GM19099 (cell line): ENCODE results near the gene TBCD.

Source experiments
- POLR2A ChIP-seq: IDR thresholded peaks from 3 replicates; pipeline ENCODE4 v1.6.1; 2011; ENCODE audit warnings: low read depth; ENCODE audit not compliant: insufficient read length; ENCODE audit errors: extremely low read depth

Gene TBCD

DNA sequence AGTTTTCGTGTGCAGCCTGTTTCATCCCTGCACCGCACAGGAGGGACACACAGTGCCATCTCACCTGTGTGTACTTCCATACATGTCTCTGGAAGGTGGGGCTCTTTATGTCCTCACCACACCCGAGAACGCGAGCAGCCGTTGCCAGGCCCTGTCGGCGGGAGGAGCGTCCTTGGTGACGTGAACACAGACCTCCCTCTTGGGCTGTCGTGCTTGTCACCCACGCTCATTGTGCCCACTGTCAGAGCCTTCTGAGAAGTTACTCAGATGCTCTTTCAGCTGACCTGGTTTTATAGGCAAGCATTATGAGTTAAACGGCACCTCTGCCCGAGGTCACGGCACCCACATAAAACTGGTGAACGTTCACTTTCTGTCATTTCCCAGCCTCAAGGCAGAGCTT lies 47.7 kb downstream of the TBCD start:
- TF ChIP-seq POLR2A, result no peak

DNA sequence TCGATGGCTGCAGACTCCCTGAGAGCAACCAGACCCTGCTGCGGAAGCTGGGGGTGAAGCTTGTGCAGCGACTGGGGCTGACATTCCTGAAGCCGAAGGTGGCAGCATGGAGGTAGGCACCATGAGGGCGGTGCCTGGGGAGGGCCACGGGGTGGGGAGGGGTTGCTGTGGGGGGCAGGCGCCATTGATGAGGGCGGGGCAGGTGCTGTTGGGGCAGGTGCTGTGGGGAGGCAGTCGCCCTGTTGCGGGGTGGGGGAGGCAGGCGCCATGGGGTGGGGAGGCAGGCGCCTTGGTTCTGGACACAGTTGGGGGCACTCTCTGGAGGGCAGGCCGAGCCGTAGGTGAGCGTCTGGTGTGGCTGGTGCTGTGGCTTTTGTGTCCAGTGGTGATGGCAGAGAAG lies 49.0 kb downstream of the TBCD start:
- TF ChIP-seq POLR2A, result no peak

DNA sequence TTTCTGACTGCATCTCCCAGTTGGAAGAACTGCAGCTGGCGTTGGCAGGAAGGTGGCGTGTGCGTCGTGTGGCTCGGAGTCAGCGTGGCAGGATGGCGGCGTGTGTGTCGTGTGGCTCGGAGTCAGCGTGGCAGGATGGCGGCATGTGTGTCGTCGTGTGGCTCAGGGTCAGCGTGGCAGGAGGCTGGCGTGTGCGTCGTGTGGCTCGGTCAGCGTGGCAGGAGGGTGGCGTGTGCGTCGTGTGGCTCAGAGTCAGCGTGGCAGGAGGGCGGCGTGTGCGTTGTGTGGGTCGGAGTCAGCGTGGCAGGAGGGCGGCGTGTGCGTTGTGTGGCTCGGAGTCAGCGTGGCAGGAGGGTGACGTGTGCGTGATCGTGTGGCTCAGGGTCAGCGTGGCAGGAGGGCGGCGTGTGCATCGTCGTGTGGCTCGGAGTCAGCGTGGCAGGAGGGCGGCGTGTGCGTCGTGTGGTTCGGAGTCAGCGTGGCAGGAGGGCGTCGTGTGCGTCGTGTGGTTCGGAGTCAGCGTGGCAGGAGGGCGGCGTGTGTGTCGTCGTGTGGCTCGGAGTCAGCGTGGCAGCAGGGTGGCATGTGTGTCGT lies 49.6 kb downstream of the TBCD start:
- TF ChIP-seq POLR2A, result no peak

DNA sequence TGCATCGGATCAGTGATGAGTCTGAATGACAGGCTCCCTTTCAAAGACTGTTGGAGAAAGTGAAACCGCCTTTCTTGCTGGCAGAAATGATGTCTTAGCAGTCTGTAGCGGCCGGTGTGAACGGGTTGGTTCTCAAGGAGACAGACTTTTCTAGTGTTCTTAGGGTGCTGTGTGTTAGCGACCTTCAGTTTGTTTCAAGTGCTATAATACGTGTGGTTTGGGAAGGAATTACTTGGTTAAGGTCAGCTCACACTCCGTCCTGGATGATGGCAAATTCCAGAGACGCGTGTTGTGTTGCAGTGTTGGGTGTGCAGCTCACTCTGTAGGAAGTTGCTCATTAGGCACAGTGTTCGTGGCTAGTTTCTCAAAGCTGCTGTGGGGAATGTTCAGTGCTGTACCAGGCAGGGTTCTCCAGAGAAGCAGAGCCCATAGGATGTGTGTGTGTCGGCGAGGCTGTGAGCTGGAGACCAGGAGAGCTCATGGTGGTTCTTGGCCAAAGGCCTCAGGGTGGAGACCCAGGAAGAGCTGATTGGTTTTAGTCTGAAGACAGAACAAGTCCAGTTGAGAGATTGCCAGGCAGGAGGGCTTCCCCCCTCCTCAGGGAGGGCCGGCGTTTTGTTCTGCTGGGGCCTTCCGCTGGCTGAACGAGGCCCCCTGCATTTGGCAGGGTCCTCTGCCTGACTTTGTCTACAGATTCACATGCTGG lies 50.4 kb downstream of the TBCD start:
- no peak for TF ChIP-seq POLR2A

DNA sequence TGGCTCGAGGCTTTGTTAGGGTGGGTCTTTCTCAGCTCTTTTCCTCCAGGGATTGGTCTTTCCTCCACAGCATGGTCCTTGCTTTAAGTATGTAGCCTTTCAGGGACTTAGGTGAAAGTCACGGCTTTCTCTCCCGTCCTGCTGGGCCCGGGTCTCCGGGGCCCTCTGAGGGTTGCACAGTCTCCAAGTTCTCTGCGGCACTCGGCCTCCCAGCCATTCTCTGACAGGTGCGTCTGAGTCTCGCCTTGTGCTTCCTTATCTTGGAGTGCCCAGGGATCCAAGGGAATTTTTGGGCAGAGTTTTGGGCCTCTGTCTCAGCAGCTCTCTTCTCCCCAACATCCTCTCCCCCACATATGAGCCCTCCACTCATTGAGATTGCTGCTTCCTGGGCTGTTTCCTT lies 51.3 kb downstream of the TBCD start:
- TF ChIP-seq POLR2A, result no peak

DNA sequence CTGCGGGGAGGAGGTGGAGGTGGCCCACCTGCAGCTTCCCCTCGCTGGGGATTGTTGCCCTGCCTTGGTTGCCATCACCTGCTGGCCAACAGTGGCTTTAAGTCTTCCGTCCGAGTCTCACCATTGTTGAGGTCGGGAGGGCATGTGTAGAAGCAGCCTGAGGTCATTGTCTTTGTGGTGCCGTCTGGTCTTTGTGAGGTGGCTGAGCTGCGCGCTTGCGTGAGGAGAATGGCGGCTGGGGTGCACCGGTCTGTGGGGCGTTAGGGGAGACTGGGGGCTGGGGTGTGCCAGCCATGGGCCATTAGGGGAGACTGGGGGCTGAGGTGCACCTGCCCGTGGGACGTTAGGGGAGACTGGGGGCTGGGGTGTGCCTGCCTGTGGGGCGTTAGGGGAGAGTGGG lies 51.7 kb downstream of the TBCD start:
- no peak for TF ChIP-seq POLR2A

DNA sequence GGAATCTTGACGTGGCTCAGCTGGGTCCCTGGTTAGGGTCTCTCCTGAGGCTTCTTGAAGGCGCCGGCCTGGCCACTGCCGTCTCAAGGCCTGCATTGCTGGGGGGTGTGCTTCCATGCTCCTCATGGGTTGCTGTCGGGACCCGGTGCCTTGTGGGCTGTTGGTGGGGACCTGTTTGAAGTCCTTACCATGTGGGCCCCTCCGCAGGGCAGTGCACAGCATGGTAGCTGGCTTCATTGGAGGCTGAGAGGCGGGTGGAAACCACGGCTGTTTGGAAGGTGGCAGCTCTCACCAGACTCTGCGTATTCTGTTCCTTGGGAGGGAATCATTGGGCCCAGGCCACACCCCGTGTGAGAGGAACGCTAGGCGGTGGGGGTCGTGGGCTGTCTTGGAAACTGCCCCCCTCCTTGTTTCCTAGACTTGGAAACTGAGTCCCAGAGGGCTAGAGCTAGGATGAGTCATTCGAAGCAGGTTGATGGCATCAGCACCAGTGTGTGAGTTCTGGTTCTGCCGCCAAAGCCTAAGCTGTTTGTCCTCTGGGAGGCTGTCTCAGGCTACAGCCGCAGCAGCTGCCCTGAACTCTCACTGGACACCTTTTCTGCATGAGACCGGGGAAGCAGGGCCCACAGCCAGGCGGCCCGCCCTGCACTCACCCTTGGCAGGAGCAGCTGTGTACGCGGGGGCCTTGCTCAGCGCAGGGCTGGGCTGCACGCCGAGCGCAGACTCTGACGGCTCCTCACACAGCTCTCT lies 52.8 kb downstream of the TBCD start:
- TF ChIP-seq POLR2A, result no peak

DNA sequence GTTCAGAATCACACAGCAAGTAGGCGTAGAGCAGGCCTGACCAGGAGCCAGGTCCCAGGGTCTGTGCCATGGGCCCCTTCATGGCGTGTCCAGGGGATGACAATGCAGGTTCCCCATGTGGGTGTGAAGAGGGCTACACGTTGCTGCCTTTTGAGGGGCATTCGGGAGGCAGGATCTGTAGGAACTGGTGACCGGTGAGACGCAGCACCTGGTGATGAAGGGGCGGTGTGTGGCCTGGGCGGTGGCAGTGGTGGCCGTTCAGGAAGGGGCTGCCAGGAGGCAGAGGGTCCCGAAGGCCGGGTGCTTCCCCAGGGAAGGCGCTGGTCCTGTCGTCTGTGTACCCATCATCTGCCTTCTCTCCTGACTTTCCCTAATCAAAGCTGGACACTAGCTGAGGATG lies 53.4 kb downstream of the TBCD start:
- no peak for TF ChIP-seq POLR2A

DNA sequence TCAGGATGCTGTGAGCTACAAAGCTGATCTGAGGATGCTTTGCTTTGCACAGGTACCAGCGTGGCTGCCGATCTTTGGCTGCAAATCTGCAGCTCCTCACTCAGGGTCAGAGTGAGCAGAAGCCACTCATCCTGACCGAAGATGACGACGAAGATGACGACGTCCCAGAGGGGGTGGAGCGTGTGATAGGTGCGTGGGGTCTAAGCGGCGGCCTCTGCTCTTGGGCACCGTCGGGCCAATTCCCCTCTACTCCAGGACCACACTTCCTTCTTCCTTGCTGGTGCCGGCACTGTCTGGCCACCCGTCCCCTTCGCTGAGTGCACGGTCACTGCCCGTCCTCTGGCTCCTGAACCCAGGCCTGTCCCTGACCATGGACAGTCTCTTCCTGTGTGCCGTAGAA lies 54.0 kb downstream of the TBCD start:
- TF ChIP-seq POLR2A, result no peak

DNA sequence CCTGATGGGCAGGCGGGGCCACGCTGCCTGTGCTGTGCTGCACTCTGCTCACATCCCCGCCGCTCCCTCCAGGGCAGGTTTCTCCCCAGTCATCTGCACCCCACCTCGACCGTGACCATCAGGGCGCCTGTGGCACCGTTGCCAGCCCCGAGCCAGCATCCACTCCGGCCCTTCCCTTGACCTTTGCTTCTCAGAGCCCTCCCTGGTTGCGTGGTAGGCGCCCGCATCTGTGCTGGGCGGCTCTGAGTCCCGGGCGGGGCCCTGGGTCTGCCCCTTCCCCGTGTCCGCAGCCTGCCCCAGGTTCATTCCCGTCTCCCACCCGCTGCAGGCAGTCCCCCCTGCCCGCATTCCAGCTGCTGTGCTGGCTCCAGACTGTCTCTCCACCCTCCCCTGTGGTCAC lies 54.8 kb downstream of the TBCD start:
- no peak for TF ChIP-seq POLR2A

DNA sequence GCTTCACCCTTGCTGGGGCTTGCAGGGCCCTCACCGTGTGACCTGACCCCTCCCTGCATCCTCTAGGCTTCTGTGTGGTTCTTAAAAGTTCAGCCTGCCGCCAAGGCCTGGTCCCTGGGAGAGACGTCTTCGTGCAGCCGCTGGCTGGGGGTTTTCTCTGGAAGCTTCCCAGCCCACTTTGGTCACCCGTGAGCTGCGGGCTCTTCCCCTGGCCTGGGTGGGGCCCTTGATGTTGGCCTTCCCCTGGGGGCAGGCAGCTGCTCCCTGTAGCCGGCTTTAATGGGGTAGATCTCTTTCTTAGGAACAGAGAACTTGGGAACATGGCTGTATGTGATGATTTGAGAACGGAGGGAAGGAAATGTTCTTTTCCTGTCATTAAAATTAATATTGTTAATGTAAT lies 55.2 kb downstream of the TBCD start:
- no peak for TF ChIP-seq POLR2A

DNA sequence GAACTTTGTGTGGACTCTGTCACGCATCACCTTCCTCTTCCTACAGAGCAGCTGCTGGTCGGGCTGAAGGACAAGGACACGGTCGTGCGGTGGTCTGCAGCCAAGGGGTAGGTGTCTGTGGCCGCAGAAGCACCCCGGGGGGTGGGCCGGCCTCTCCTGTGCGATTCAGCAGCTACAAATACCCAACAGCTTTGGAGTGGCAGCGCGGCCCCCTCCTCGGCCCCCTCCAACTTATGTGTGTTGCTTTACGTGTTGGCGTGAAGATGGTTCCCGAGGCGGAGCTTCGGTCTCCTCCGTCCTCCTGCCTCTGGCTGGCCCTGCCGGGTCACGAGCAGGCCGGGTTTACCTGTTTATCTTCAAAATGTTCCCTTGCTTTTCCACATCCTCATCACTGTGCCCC lies 55.7 kb downstream of the TBCD start:
- no peak for TF ChIP-seq POLR2A

DNA sequence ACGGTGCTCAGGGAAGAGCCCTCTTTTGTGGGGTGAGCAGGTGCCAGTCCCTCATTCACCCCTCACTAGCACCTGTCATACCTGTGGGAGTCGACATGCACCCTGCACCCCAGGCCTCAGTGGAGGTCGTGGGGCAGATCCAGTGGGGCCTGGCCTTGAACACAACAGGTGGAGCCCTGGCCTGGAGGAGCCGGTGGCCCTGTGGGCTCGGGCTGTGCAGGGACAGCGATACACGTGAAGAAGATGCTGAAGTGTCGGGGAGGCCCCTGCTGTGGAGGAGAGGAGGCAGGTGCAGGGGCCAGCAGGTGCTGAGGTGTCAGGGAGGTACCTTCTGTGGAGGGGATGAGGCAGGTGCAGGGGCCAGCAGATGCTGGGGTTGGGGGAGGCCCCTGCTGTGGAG lies 56.1 kb downstream of the TBCD start:
- TF ChIP-seq POLR2A, result no peak

DNA sequence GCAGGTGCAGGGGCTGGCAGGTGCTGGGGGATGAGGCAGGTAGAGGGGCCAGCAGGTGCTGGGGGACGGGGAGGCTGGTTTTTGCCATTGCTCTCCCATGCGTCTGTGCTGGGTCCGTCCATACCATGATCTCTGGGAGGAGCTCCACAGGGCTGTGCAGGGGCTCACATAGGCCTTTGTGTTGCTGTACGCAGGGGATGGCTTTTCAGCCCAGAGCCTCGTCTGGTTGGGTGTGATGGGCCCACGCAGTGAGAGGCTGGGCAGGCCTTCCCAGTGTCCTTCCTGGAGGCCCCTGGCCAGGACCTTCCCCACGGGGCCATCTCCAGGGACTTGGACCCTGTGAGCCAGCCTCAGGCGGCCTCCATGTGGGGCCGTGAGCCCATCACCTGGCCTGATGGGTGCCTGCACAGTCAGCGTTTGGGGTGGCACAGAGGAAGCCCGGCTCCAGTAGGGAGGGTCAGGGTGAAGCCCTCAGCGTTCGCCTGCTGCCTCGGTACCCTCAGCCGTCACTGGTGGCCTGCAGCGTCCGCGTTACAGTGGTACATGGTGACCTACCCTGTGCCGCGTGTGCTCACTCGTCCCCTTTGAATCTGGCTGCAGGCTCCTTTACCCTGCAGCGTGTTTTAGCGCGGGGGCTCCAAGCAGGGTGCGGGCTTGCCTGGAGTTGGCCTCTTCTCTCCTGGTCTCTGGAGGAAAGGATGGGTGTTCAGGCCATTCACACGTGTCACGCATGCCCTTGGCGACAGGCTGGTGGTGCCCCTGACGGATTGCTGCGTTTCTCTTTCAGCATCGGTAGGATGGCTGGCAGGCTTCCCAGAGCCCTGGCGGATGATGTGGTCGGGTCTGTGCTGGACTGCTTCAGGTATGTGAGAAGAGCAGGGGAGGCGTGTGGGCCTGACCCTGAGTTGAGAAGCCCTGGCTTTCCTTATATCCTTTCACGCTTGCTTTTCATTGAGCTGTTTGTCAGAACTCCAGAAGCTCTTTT lies 57.3 kb downstream of the TBCD start:
- TF ChIP-seq POLR2A, result no peak
